Caco-2 (cell line): Measurements from ENCODE around the gene MAP4K4. TPM values are rescaled to one million over a fixed set of nuclear protein-coding genes. Genes with fewer than 3 reads are reported as not detected.

Source experiments
- BruUV-seq: library from RNA; stranded (reverse); fragments of 400-500 nt; replicated peaks from 2 replicates; lab custom pipeline; 2021; lab: Mats Ljungman, UMichigan
- CTCF ChIA-PET: fragments of 300-600 bp; sonication (Branson Sonifier 250); formaldehyde crosslinking; loops from one replicate; lab custom pipeline; 2022; ENCODE audit warnings: antibody characterized with exemption; lab: Charles Lee
- POLR2A ChIA-PET: fragments of 300-600 bp; sonication (Branson Sonifier 250); formaldehyde crosslinking; loops from one replicate; lab custom pipeline; 2022; ENCODE audit warnings: antibody characterized with exemption; lab: Charles Lee
- DNase-seq, 2 experiments: peaks; one replicate each; pipeline versions ENCODE4 v3.0.0 to v3.0.0-alpha.2; 2020 to 2022
- H3K27me3 ChIP-seq: replicated peaks from 2 replicates; pipeline ENCODE4 v1.6.0; 2011; ENCODE audit warnings: low read length; ENCODE audit not compliant: control insufficient read depth, insufficient read depth
- H3K36me3 ChIP-seq: 2 replicates; pipeline ENCODE4 v1.5.1; 2011; ENCODE audit warnings: low read length; ENCODE audit not compliant: control insufficient read depth, insufficient read depth
- H3K4me1 ChIP-seq: fragments of 250-450 bp; sonication (Bioruptor Pico); 2 replicates; pipeline ENCODE4 v1.5.1; 2020; ENCODE audit warnings: mild to moderate bottlenecking
- H3K4me3 ChIP-seq: 2 replicates; pipeline ENCODE4 v1.5.1; 2011; ENCODE audit warnings: low read depth, mild to moderate bottlenecking, control low read depth, low read length
- H3K9me3 ChIP-seq: fragments of 250-450 bp; sonication (Bioruptor Pico); 2 replicates; pipeline ENCODE4 v1.5.1; 2020; ENCODE audit warnings: mild to moderate bottlenecking, moderate library complexity
- H3K27ac Mint-ChIP-seq: one replicate; pipeline ENCODE4 v1.8.0; 2022; ENCODE audit warnings: mixed read lengths; ENCODE audit not compliant: unreplicated experiment
- H3K27me3 Mint-ChIP-seq: one replicate; pipeline ENCODE4 v1.8.0; 2022; ENCODE audit warnings: mixed read lengths; ENCODE audit not compliant: insufficient read depth, unreplicated experiment
- H3K36me3 Mint-ChIP-seq: one replicate; pipeline ENCODE4 v1.8.0; 2022; ENCODE audit warnings: mild to moderate bottlenecking, mixed read lengths; ENCODE audit not compliant: insufficient read depth, unreplicated experiment
- H3K4me1 Mint-ChIP-seq: one replicate; pipeline ENCODE4 v1.8.0; 2022; ENCODE audit warnings: low read depth, mixed read lengths; ENCODE audit not compliant: unreplicated experiment
- H3K4me3 Mint-ChIP-seq: one replicate; pipeline ENCODE4 v1.8.0; 2022; ENCODE audit warnings: mild to moderate bottlenecking, moderate library complexity, mixed read lengths; ENCODE audit not compliant: unreplicated experiment
- H3K9me3 Mint-ChIP-seq: one replicate; pipeline ENCODE4 v1.8.0; 2022; ENCODE audit warnings: mixed read lengths; ENCODE audit not compliant: unreplicated experiment
- intact Hi-C: fragments of 100-400 bp; cut with micrococcal nuclease; formaldehyde crosslinking; loops from one replicate; pipeline ENCODE4 v1.10.0; 2022; ENCODE audit not compliant: unreplicated experiment
- total RNA-seq: library from RNA; stranded (reverse); gene quantifications from 2 replicates; pipeline ENCODE4 v1.2.3, GENCODE V29; 2022
- TF ChIP-seq, protein P1 (sequence below), 2 experiments: fragments of 200-600 bp in 1 of 2; IDR thresholded peaks; 1 replicate in 1 of 2; 2 replicates in 1 of 2; pipeline versions ENCODE4 v1.5.1 to v1.8.0; 2011 to 2022; ENCODE audit warnings: antibody characterized with exemption in 1 of 2, control low read depth in 1 of 2, inconsistent platforms in 1 of 2, low read depth in 1 of 2, low read length in 1 of 2, mild to moderate bottlenecking in 1 of 2, moderate library complexity in 1 of 2; ENCODE audit not compliant: insufficient read depth in 1 of 2, severe bottlenecking in 1 of 2, unreplicated experiment in 1 of 2

MAP4K4 gene
- total RNA-seq, 1 experiment from 2014 or later, result 257 TPM

DNA sequence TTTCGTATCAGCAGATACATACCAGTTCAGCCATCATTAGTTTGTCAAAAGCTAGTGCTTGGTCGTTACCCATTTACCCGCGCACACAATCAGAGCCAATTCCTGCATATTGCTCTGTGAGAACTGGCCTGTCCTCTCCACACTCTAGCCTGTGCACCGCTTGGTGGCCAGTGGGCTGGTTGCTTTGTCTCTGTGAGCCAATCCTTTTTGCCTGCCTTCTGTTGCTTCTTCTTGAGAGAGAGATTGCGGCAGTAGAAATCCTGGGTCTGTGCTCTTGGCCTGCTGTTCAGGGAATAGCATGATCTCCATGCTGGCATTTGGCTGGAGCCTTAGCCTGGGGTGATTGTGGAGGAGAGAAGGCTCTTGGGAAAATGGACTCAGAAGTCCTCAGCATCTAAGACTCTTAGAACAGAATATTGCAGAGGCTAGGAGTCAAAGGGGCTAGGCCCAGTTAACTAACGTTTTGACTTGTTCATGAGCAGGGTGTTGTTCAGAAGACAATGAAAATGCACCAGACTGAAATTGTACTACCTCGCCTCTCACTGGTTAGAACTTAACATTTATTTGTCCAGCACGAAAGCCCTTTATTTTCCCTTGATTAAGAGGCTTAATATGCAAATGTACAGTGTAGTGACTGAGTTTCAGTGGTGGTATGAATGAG lies 37.1 kb downstream of the MAP4K4 start:
- Histone ChIP-seq H3K36me3 (no peaks in the 10 kb centered on the region), H3K4me3 (no peak overlapping the region), H3K27me3 (no peaks in the 10 kb centered on the region), H3K9me3 (no peaks in the 10 kb centered on the region), H3K4me1 (peaks cover 57% of the 10 kb centered on the region)
- TF ChIP-seq, protein P1, sequence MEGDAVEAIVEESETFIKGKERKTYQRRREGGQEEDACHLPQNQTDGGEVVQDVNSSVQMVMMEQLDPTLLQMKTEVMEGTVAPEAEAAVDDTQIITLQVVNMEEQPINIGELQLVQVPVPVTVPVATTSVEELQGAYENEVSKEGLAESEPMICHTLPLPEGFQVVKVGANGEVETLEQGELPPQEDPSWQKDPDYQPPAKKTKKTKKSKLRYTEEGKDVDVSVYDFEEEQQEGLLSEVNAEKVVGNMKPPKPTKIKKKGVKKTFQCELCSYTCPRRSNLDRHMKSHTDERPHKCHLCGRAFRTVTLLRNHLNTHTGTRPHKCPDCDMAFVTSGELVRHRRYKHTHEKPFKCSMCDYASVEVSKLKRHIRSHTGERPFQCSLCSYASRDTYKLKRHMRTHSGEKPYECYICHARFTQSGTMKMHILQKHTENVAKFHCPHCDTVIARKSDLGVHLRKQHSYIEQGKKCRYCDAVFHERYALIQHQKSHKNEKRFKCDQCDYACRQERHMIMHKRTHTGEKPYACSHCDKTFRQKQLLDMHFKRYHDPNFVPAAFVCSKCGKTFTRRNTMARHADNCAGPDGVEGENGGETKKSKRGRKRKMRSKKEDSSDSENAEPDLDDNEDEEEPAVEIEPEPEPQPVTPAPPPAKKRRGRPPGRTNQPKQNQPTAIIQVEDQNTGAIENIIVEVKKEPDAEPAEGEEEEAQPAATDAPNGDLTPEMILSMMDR (IDR thresholded peaks at IDR 0.05; ENCODE audit: insufficient read depth in 1 of 2, low read depth in 1 of 2, low read length in 1 of 2, severe bottlenecking in 1 of 2, unreplicated experiment in 1 of 2), result no peak
- Mint-ChIP-seq H3K27me3 (no peaks in the 10 kb centered on the region), H3K27ac (peak overlapping the region; percentile 68), H3K36me3 (peaks cover 39% of the 10 kb centered on the region), H3K4me1 (peaks cover 40% of the 10 kb centered on the region), H3K4me3 (no peak overlapping the region), H3K9me3 (no peaks in the 10 kb centered on the region)
- ChIA-PET CTCF (no interaction called here), POLR2A (no interaction called here)
- DNase-seq, result no peak
- intact Hi-C loops, result no loop called here
- BruUV-seq, result no TSS peak

DNA sequence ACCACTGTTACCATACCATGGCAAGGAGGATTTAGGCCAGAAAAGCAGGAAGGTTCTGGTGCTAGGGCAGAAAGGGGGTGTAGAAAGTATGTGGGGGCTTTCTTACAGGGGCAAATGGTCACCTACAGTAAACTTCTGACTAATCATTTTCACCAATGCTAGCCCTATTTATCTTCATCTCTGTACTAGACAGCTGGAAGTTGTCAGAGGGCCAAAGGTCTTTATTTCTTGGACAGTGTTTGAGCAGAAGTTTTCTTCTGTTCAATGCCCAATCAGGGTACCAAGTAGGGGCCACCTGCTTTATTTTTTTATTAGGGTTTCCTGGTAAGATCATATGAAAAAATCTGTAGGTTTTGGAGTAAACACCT lies 37.6 kb downstream of the MAP4K4 start:
- Histone ChIP-seq H3K4me3 (no peak overlapping the region), H3K27me3 (no peaks in the 10 kb centered on the region), H3K4me1 (peaks cover 58% of the 10 kb centered on the region), H3K36me3 (no peaks in the 10 kb centered on the region), H3K9me3 (no peaks in the 10 kb centered on the region)
- intact Hi-C loops, result no loop called here
- H3K36me3 Mint-ChIP-seq, result peaks cover 34% of the 10 kb centered on the region
- peak overlapping the region; percentile 68 for H3K27ac Mint-ChIP-seq
- CTCF ChIA-PET, result no interaction called here
- H3K4me3 Mint-ChIP-seq, result no peak overlapping the region
- DNase-seq, result no peak
- POLR2A ChIA-PET, result no interaction called here
- no TSS peak for BruUV-seq
- H3K27me3 Mint-ChIP-seq, result no peaks in the 10 kb centered on the region
- TF ChIP-seq, protein P1 (IDR thresholded peaks at IDR 0.05; ENCODE audit: insufficient read depth in 1 of 2, low read depth in 1 of 2, low read length in 1 of 2, severe bottlenecking in 1 of 2, unreplicated experiment in 1 of 2), result no peak
- H3K9me3 Mint-ChIP-seq, result no peaks in the 10 kb centered on the region
- H3K4me1 Mint-ChIP-seq, result peaks cover 40% of the 10 kb centered on the region

DNA sequence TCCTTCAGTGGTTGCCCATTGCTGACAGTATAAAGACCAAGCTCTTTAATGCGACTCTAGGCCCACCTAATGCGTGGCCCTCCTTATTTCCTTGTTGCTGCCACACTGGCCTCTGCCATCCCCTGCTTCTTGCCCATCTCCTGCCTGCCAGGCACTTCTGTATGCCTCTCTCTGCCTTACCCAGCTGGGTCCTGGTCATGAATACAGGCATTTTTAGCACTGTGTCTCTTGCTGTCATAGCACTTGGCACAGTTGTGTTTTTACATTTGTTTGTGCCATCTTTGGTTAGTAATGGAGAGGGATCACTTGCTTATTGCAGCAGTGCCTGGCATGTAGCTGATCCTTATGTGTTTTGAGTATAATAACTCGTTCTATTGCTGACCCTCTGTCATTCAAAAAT lies 38.7 kb downstream of the MAP4K4 start:
- Mint-ChIP-seq H3K27me3 (no peaks in the 10 kb centered on the region), H3K36me3 (peaks cover 27% of the 10 kb centered on the region), H3K4me3 (no peak overlapping the region), H3K27ac (peak overlapping the region; percentile 68), H3K4me1 (peaks cover 47% of the 10 kb centered on the region), H3K9me3 (no peaks in the 10 kb centered on the region)
- Histone ChIP-seq H3K4me1 (peaks cover 66% of the 10 kb centered on the region), H3K27me3 (no peaks in the 10 kb centered on the region), H3K4me3 (no peak overlapping the region), H3K36me3 (no peaks in the 10 kb centered on the region), H3K9me3 (no peaks in the 10 kb centered on the region)
- intact Hi-C loops, result no loop called here
- CTCF ChIA-PET, result no interaction called here
- DNase-seq, result no peak
- no TSS peak for BruUV-seq
- TF ChIP-seq, protein P1 (IDR thresholded peaks at IDR 0.05; ENCODE audit: insufficient read depth in 1 of 2, low read depth in 1 of 2, low read length in 1 of 2, severe bottlenecking in 1 of 2, unreplicated experiment in 1 of 2), result no peak
- POLR2A ChIA-PET, result interaction anchor here (0.7 kb wide), 1 partner anchor 234 kb away, joined by 3 read pairs; no protein-coding TSS in a partner anchor
